Parathyroid adenoma (tissue), 2 donors: ENCODE measurements around the gene APRT.
A peak's percentile ranks its signal among the peaks of the same experiment; 100 is the strongest.

ENCODE experiments used
- H2AFZ ChIP-seq: fragments of 300-600 bp; sonication (generic); one replicate; pipeline ENCODE4 v1.7.0; 2017; ENCODE audit warnings: antibody characterized with exemption, mild to moderate bottlenecking
- H3K27ac ChIP-seq: fragments of 300-600 bp; sonication (generic); one replicate; pipeline ENCODE4 v1.7.0; 2017
- H3K27me3 ChIP-seq: fragments of 300-600 bp; sonication (generic); one replicate; pipeline ENCODE4 v1.7.0; 2017; ENCODE audit warnings: low read length; ENCODE audit not compliant: control insufficient read depth, insufficient read depth
- H3K36me3 ChIP-seq: fragments of 300-600 bp; sonication (generic); one replicate; pipeline ENCODE4 v1.7.0; 2017; ENCODE audit warnings: low read length; ENCODE audit not compliant: control insufficient read depth, insufficient read depth
- H3K4me1 ChIP-seq: fragments of 300-600 bp; sonication (generic); one replicate; pipeline ENCODE4 v1.7.0; 2017; ENCODE audit warnings: control low read depth
- H3K4me2 ChIP-seq: fragments of 300-600 bp; sonication (generic); one replicate; pipeline ENCODE4 v1.7.0; 2017; ENCODE audit warnings: low read length
- H3K4me3 ChIP-seq: fragments of 300-600 bp; sonication (generic); one replicate; pipeline ENCODE4 v1.7.0; 2017; ENCODE audit warnings: low read depth, low read length
- H3K79me2 ChIP-seq: fragments of 300-600 bp; sonication (generic); one replicate; pipeline ENCODE4 v1.7.0; 2017; ENCODE audit warnings: control low read depth
- H3K9ac ChIP-seq: fragments of 300-600 bp; sonication (generic); one replicate; pipeline ENCODE4 v1.7.0; 2017; ENCODE audit warnings: mild to moderate bottlenecking
- H3K9me3 ChIP-seq: fragments of 300-600 bp; sonication (generic); one replicate; pipeline ENCODE4 v1.7.0; 2017; ENCODE audit warnings: low read length; ENCODE audit not compliant: control insufficient read depth
- TF ChIP-seq, protein P1 (sequence below): fragments of 300-600 bp; sonication (generic); IDR thresholded peaks from one replicate; pipeline ENCODE4 v1.7.0; 2017; ENCODE audit warnings: antibody characterized with exemption, mild to moderate bottlenecking
- donor health status: primary hyperparathyroidism.

The APRT gene

DNA sequence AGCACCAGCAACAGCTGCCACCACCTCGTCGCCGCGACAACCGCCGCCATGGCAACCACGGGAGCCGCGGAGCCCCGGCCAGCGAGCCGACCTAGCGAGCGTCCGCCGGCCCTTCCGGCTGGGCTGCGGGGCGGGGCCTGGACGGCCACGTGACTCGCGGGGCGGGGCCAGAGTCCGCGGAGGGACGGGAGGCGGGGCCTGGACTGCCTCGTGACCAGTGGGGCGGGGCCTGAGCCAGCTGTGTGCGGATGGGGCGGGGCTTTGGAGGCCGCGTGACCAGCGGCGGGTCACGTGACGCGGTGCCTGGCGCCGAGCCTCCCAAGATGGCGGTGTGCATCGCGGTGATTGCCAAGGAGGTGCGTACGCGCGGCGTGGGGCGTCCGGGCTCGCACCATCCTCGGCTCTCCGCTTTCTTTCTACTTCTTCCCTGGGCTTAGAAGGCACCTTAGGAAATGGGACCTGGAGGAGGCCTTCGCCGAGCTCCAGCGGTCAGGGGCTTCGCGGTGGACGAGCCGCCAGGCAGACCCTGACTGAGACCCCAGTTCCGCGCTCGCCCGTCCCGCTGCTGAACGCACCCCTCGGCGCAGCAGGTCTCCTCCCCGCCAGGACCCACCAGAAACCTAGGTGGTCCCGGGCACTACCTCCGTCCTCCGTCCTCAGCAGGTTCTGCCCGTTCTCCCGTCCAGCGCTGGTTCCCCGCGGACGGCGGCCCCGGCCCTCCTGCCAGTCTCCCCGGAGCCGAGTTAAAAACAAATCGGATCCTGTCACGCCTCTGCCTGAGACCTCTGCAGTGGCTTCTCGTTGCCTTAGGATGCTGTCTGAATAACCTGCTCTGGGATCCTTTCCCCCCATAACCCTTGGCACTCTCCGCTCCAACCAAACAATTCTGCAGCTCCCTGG lies 45.4 kb upstream of the APRT start, which contains the start of the genes GALNS and TRAPPC2L:
GALNS (minus strand) TSS at position 120 of the 900 bp plus-strand sequence; CDS start at position 50, 70 bp downstream.
TRAPPC2L (plus strand) TSS at position 300 of the 900 bp plus-strand sequence; CDS start at position 324, 24 bp downstream.
- H3K9me3 ChIP-seq, result no peaks in the 10 kb centered on the region
- no peaks in the 10 kb centered on the region for H3K36me3 ChIP-seq
- peak within 1 kb of the TSS; percentile 98 for H2AFZ ChIP-seq
- peaks cover 8% of the 10 kb centered on the region for H3K4me1 ChIP-seq
- H3K4me2 ChIP-seq, result peak within 1 kb of the TSS; percentile 79
- H3K27me3 ChIP-seq, result no peaks in the 10 kb centered on the region
- peak within 1 kb of the TSS; percentile 68 for H3K27ac ChIP-seq
- TF ChIP-seq, protein P1, sequence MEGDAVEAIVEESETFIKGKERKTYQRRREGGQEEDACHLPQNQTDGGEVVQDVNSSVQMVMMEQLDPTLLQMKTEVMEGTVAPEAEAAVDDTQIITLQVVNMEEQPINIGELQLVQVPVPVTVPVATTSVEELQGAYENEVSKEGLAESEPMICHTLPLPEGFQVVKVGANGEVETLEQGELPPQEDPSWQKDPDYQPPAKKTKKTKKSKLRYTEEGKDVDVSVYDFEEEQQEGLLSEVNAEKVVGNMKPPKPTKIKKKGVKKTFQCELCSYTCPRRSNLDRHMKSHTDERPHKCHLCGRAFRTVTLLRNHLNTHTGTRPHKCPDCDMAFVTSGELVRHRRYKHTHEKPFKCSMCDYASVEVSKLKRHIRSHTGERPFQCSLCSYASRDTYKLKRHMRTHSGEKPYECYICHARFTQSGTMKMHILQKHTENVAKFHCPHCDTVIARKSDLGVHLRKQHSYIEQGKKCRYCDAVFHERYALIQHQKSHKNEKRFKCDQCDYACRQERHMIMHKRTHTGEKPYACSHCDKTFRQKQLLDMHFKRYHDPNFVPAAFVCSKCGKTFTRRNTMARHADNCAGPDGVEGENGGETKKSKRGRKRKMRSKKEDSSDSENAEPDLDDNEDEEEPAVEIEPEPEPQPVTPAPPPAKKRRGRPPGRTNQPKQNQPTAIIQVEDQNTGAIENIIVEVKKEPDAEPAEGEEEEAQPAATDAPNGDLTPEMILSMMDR, result no peak
- peak within 1 kb of the TSS; percentile 82 for H3K4me3 ChIP-seq
- H3K9ac ChIP-seq, result no peak within 1 kb of the TSS
- H3K79me2 ChIP-seq, result peaks cover 11% of the 10 kb centered on the region

GRCh38 chr16:88856122-88856827 lies 44.5 kb upstream of the APRT start:
- H3K4me1 ChIP-seq, result peaks cover 8% of the 10 kb centered on the region
- no peaks in the 10 kb centered on the region for H3K36me3 ChIP-seq

DNA sequence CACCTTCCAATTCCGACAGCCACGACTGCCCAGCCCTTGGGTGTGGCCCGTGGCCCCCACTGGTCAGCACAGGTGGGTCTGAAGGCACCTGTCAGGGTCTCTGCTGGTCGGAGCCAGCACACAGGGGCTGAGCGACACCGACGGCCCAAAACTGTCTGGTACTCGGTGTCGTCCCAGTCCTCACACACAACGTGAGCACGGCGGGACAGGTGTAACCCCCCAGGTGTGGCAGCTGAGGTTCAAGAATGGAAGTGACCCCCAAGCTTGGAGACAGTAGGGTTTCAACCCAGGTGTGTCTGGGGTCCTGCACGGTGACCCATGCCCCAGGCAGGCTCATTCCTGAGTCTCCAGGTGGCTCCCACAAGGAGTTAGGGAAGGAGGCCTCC lies 44.0 kb upstream of the APRT start:
- Histone ChIP-seq H3K36me3 (no peaks in the 10 kb centered on the region), H3K4me3 (peak overlapping the region; percentile 56), H3K4me1 (peaks cover 8% of the 10 kb centered on the region), H3K9me3 (no peaks in the 10 kb centered on the region), H3K4me2 (peak overlapping the region; percentile 79), H2AFZ (peak overlapping the region; percentile 68), H3K9ac (no peak overlapping the region), H3K27ac (no peak overlapping the region), H3K79me2 (peaks cover 11% of the 10 kb centered on the region), H3K27me3 (no peaks in the 10 kb centered on the region)
- TF ChIP-seq, protein P1, result no peak

More at GRCh38 chr16:88856122-88856827, 44.5 kb upstream of the APRT start:
- Histone ChIP-seq H2AFZ (peak overlapping the region; percentile 98), H3K9ac (no peak overlapping the region), H3K9me3 (no peaks in the 10 kb centered on the region), H3K27me3 (no peaks in the 10 kb centered on the region), H3K4me2 (peak overlapping the region; percentile 79), H3K27ac (no peak overlapping the region), H3K79me2 (peaks cover 11% of the 10 kb centered on the region), H3K4me3 (peak overlapping the region; percentile 82)
- TF ChIP-seq, protein P1, result no peak

DNA sequence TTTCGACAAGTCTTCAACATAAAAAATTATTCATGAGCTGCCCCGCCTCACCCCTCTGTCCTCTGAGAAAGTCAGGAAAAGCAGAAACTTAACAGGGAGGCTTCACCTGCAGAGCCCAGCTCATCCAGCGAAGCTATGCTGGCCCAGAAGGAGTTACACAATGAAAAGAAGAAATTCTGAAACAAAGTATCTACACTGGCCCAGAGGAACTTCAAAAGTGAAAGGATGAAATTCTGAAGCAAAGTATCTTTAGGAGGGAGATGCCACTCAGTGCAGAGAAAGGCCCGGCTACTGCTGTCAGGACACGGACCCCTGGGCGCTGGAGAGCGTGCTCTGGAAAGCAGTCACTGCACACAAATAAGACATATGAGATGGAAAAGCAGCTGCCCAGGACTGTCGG lies 43.4 kb upstream of the APRT start:
- Histone ChIP-seq H3K36me3 (no peaks in the 10 kb centered on the region), H3K4me1 (peaks cover 8% of the 10 kb centered on the region), H3K27ac (no peak overlapping the region), H3K4me3 (no peak overlapping the region), H3K4me2 (no peak overlapping the region), H2AFZ (no peak overlapping the region), H3K79me2 (peaks cover 11% of the 10 kb centered on the region), H3K9ac (no peak overlapping the region), H3K9me3 (no peaks in the 10 kb centered on the region), H3K27me3 (no peaks in the 10 kb centered on the region)
- TF ChIP-seq, protein P1, result no peak
